Measurements from ENCODE around the gene GPI.

GPI gene

GRCh38 chr19:34343751-34344150 is 21.2 kb upstream of the GPI start:
- H3K9ac ChIP-seq (ENCODE audit: low read depth, low read length): no peak overlapping the region
- H3K27me3 ChIP-seq (ENCODE audit: insufficient read depth, low read length): no peaks in the 10 kb centered on the region
- H3K9me3 ChIP-seq (ENCODE audit: insufficient read depth, low read depth, low read length): no peaks in the 10 kb centered on the region
- no peaks in the 10 kb centered on the region for H3K4me1 ChIP-seq (ENCODE audit: insufficient read depth, low read length)
- H3K4me3 ChIP-seq (ENCODE audit: low read length): no peak overlapping the region
- 100% methylated on average over 2 of the region's 2 CpGs for WGBS
- H3K27ac ChIP-seq (ENCODE audit: low read depth, low read length): no peak overlapping the region
- peaks cover 60% of the 10 kb centered on the region for H3K36me3 ChIP-seq (ENCODE audit: insufficient read depth, low read length)

- H3K36me3 ChIP-seq (ENCODE audit: insufficient read depth, low read length): peaks cover 53% of the 10 kb centered on the region
- H3K27me3 ChIP-seq (ENCODE audit: insufficient read depth, low read length): no peaks in the 10 kb centered on the region
- no peaks in the 10 kb centered on the region for H3K9me3 ChIP-seq (ENCODE audit: insufficient read depth, low read depth, low read length)
- H3K9ac ChIP-seq (ENCODE audit: low read depth, low read length): no peak overlapping the region
- H3K27ac ChIP-seq (ENCODE audit: low read depth, low read length): no peak overlapping the region
- H3K4me1 ChIP-seq (ENCODE audit: insufficient read depth, low read length): no peaks in the 10 kb centered on the region
- WGBS: 46% methylated on average over 7 of the region's 7 CpGs
- H3K4me3 ChIP-seq (ENCODE audit: low read length): no peak overlapping the region
Observed at GRCh38 chr19:34345947-34346351, 19.0 kb upstream of the GPI start.

GRCh38 chr19:34347561-34348165 is 17.3 kb upstream of the GPI start:
- no peak overlapping the region for H3K9ac ChIP-seq (ENCODE audit: low read depth, low read length)
- H3K27ac ChIP-seq (ENCODE audit: low read depth, low read length): no peak overlapping the region
- H3K36me3 ChIP-seq (ENCODE audit: insufficient read depth, low read length): peaks cover 49% of the 10 kb centered on the region
- 97% methylated on average over 19 of the region's 19 CpGs for WGBS
- H3K4me3 ChIP-seq (ENCODE audit: low read length): no peak overlapping the region
- no peaks in the 10 kb centered on the region for H3K9me3 ChIP-seq (ENCODE audit: insufficient read depth, low read depth, low read length)
- no peaks in the 10 kb centered on the region for H3K27me3 ChIP-seq (ENCODE audit: insufficient read depth, low read length)
- H3K4me1 ChIP-seq (ENCODE audit: insufficient read depth, low read length): no peaks in the 10 kb centered on the region

- no peaks in the 10 kb centered on the region for H3K4me1 ChIP-seq (ENCODE audit: insufficient read depth, low read length)
- H3K36me3 ChIP-seq (ENCODE audit: insufficient read depth, low read length): peaks cover 43% of the 10 kb centered on the region
- WGBS: 94% methylated on average over 11 of the region's 11 CpGs
- no peak overlapping the region for H3K9ac ChIP-seq (ENCODE audit: low read depth, low read length)
- no peaks in the 10 kb centered on the region for H3K27me3 ChIP-seq (ENCODE audit: insufficient read depth, low read length)
- H3K9me3 ChIP-seq (ENCODE audit: insufficient read depth, low read depth, low read length): no peaks in the 10 kb centered on the region
- no peak overlapping the region for H3K4me3 ChIP-seq (ENCODE audit: low read length)
- no peak overlapping the region for H3K27ac ChIP-seq (ENCODE audit: low read depth, low read length)
Observed at GRCh38 chr19:34348899-34349487, 16.0 kb upstream of the GPI start.

- Histone ChIP-seq H3K27ac (ENCODE audit: low read depth, low read length) (no peak overlapping the region), H3K9me3 (ENCODE audit: insufficient read depth, low read depth, low read length) (no peaks in the 10 kb centered on the region), H3K9ac (ENCODE audit: low read depth, low read length) (no peak overlapping the region), H3K4me3 (ENCODE audit: low read length) (no peak overlapping the region), H3K27me3 (ENCODE audit: insufficient read depth, low read length) (no peaks in the 10 kb centered on the region), H3K36me3 (ENCODE audit: insufficient read depth, low read length) (peaks cover 43% of the 10 kb centered on the region), H3K4me1 (ENCODE audit: insufficient read depth, low read length) (no peaks in the 10 kb centered on the region)
- WGBS: 96% methylated on average over 7 of the region's 7 CpGs
Observed at GRCh38 chr19:34350161-34350561, 14.8 kb upstream of the GPI start.

- H3K9me3 ChIP-seq (ENCODE audit: insufficient read depth, low read depth, low read length): no peaks in the 10 kb centered on the region
- WGBS: 87% methylated on average over 4 of the region's 4 CpGs
- peaks cover 41% of the 10 kb centered on the region for H3K36me3 ChIP-seq (ENCODE audit: insufficient read depth, low read length)
- no peaks in the 10 kb centered on the region for H3K4me1 ChIP-seq (ENCODE audit: insufficient read depth, low read length)
- H3K4me3 ChIP-seq (ENCODE audit: low read length): no peak overlapping the region
- H3K27ac ChIP-seq (ENCODE audit: low read depth, low read length): no peak overlapping the region
- H3K27me3 ChIP-seq (ENCODE audit: insufficient read depth, low read length): no peaks in the 10 kb centered on the region
- H3K9ac ChIP-seq (ENCODE audit: low read depth, low read length): no peak overlapping the region
Observed at GRCh38 chr19:34351382-34351826, 13.6 kb upstream of the GPI start.

- Histone ChIP-seq H3K4me3 (ENCODE audit: low read length) (no peak overlapping the region), H3K27me3 (ENCODE audit: insufficient read depth, low read length) (no peaks in the 10 kb centered on the region), H3K4me1 (ENCODE audit: insufficient read depth, low read length) (peaks cover under 1% of the 10 kb centered on the region; the same call in 1 of the 2 replicates), H3K9ac (ENCODE audit: low read depth, low read length) (no peak overlapping the region), H3K9me3 (ENCODE audit: insufficient read depth, low read depth, low read length) (no peaks in the 10 kb centered on the region), H3K36me3 (ENCODE audit: insufficient read depth, low read length) (peaks cover 34% of the 10 kb centered on the region), H3K27ac (ENCODE audit: low read depth, low read length) (no peak overlapping the region)
- WGBS: 96% methylated on average over 7 of the region's 7 CpGs
Observed at GRCh38 chr19:34353546-34353945, 11.4 kb upstream of the GPI start.

GRCh38 chr19:34355201-34355600 is 9.8 kb upstream of the GPI start:
- H3K27me3 ChIP-seq (ENCODE audit: insufficient read depth, low read length): no peaks in the 10 kb centered on the region
- peaks cover 10% of the 10 kb centered on the region for H3K4me1 ChIP-seq (ENCODE audit: insufficient read depth, low read length)
- no peak overlapping the region for H3K4me3 ChIP-seq (ENCODE audit: low read length)
- no peak overlapping the region for H3K9ac ChIP-seq (ENCODE audit: low read depth, low read length)
- no peak overlapping the region for H3K27ac ChIP-seq (ENCODE audit: low read depth, low read length)
- WGBS: 96% methylated on average over 8 of the region's 8 CpGs
- no peaks in the 10 kb centered on the region for H3K9me3 ChIP-seq (ENCODE audit: insufficient read depth, low read depth, low read length)
- H3K36me3 ChIP-seq (ENCODE audit: insufficient read depth, low read length): peaks cover 21% of the 10 kb centered on the region

GRCh38 chr19:34356875-34357274 is 8.1 kb upstream of the GPI start:
- H3K27me3 ChIP-seq (ENCODE audit: insufficient read depth, low read length): no peaks in the 10 kb centered on the region
- H3K4me1 ChIP-seq (ENCODE audit: insufficient read depth, low read length): peaks cover 10% of the 10 kb centered on the region
- H3K27ac ChIP-seq (ENCODE audit: low read depth, low read length): no peak overlapping the region
- no peak overlapping the region for H3K4me3 ChIP-seq (ENCODE audit: low read length)
- no peak overlapping the region for H3K9ac ChIP-seq (ENCODE audit: low read depth, low read length)
- peaks cover 11% of the 10 kb centered on the region for H3K36me3 ChIP-seq (ENCODE audit: insufficient read depth, low read length)
- WGBS: 93% methylated on average over 4 of the region's 4 CpGs
- H3K9me3 ChIP-seq (ENCODE audit: insufficient read depth, low read depth, low read length): no peaks in the 10 kb centered on the region

GRCh38 chr19:34357431-34357830 is 7.6 kb upstream of the GPI start:
- Histone ChIP-seq H3K36me3 (ENCODE audit: insufficient read depth, low read length) (peaks cover 7% of the 10 kb centered on the region), H3K9ac (ENCODE audit: low read depth, low read length) (no peak overlapping the region), H3K4me1 (ENCODE audit: insufficient read depth, low read length) (peaks cover 10% of the 10 kb centered on the region), H3K4me3 (ENCODE audit: low read length) (no peak overlapping the region), H3K9me3 (ENCODE audit: insufficient read depth, low read depth, low read length) (no peaks in the 10 kb centered on the region), H3K27me3 (ENCODE audit: insufficient read depth, low read length) (no peaks in the 10 kb centered on the region), H3K27ac (ENCODE audit: low read depth, low read length) (no peak overlapping the region)
- WGBS: 94% methylated on average over 4 of the region's 4 CpGs

- no peaks in the 10 kb centered on the region for H3K27me3 ChIP-seq (ENCODE audit: insufficient read depth, low read length)
- peak overlapping the region; percentile 59 for H3K9ac ChIP-seq (ENCODE audit: low read depth, low read length)
- H3K4me1 ChIP-seq (ENCODE audit: insufficient read depth, low read length): peaks cover 10% of the 10 kb centered on the region
- H3K27ac ChIP-seq (ENCODE audit: low read depth, low read length): peak overlapping the region; percentile 66
- 7% methylated on average over 61 of the region's 61 CpGs for WGBS
- H3K36me3 ChIP-seq (ENCODE audit: insufficient read depth, low read length): no peaks in the 10 kb centered on the region
- H3K9me3 ChIP-seq (ENCODE audit: insufficient read depth, low read depth, low read length): no peaks in the 10 kb centered on the region
- peak overlapping the region; percentile 47 for H3K4me3 ChIP-seq (ENCODE audit: low read length)
Observed at GRCh38 chr19:34359140-34359953, 5.6 kb upstream of the GPI start.

All from HUES64 (cell line).